ENCODE measurements around the gene IRAK1.

- TF ChIP-seq ARNTL (CRISPR knock-in tag; IDR thresholded peaks at IDR 0.05; ENCODE audit: borderline replicate concordance, low read depth) = no peak
- no peak for TF ChIP-seq PATZ1 (CRISPR knock-in tag; IDR thresholded peaks at IDR 0.05; ENCODE audit: borderline replicate concordance)
- TF ChIP-seq TCF4 (CRISPR knock-in tag; IDR thresholded peaks at IDR 0.05; ENCODE audit: borderline replicate concordance) = no peak
- TF ChIP-seq BACH2 (CRISPR knock-in tag; IDR thresholded peaks at IDR 0.05; ENCODE audit: borderline replicate concordance) = no peak
- no peak for TF ChIP-seq ZNF8 (CRISPR knock-in tag; IDR thresholded peaks at IDR 0.05)
Measured at GRCh38 chrX:154018518-154019060, 1.1 kb downstream of the IRAK1 start.

Data from SK-N-SH treated with all-trans-retinoic acid at 6 μM for 48 hours (cell line).